Panc1 (cell line): ENCODE results near the gene PAOX. TPM values are rescaled to one million over a fixed set of nuclear protein-coding genes. Genes with fewer than 3 reads are reported as not detected.

Source experiments
- ATAC-seq: fragments of 200-7000 bp; cut with Tn5 transposase; 2 replicates; pipeline ENCODE4 v1.9.1; 2020; ENCODE audit warnings: mild to moderate bottlenecking, moderate library complexity
- BruUV-seq: library from RNA; stranded (reverse); fragments of 400-500 nt; replicated peaks from 2 replicates; lab custom pipeline; 2021; lab: Mats Ljungman, UMichigan
- CTCF ChIA-PET: fragments of 300-600 bp; sonication (Branson Sonifier 250); formaldehyde crosslinking; loops from one replicate; lab custom pipeline; 2022; ENCODE audit warnings: antibody characterized with exemption; lab: Charles Lee
- POLR2A ChIA-PET: fragments of 300-600 bp; sonication (Branson Sonifier 250); formaldehyde crosslinking; loops from one replicate; lab custom pipeline; 2022; ENCODE audit warnings: antibody characterized with exemption; lab: Charles Lee
- DNase-seq: peaks from one replicate; pipeline ENCODE4 v3.0.0-alpha.2; 2010; ENCODE audit warnings: low read depth, low spot score
- H3K27ac ChIP-seq: 2 replicates; pipeline ENCODE4 v1.5.1; 2011; ENCODE audit warnings: mild to moderate bottlenecking, low read length, inconsistent platforms
- H3K27me3 ChIP-seq: fragments of 200-500 bp; sonication (Bioruptor generic); 2 replicates; pipeline ENCODE4 v1.6.0; 2014; ENCODE audit warnings: low read length, inconsistent platforms; ENCODE audit not compliant: control insufficient read depth, insufficient read depth
- H3K36me3 ChIP-seq: fragments of 200-500 bp; sonication (Bioruptor generic); 2 replicates; pipeline ENCODE4 v1.5.1; 2014; ENCODE audit warnings: inconsistent platforms, mild to moderate bottlenecking, low read length, moderate library complexity; ENCODE audit not compliant: control insufficient read depth, insufficient read depth
- H3K4me1 ChIP-seq: 2 replicates; pipeline ENCODE4 v1.5.1; 2011; ENCODE audit warnings: inconsistent platforms, mild to moderate bottlenecking, low read length, moderate library complexity; ENCODE audit not compliant: control insufficient read depth, insufficient read depth
- H3K4me3 ChIP-seq, 2 experiments: 2 replicates each; pipeline ENCODE4 v1.5.1; 2011 to 2012; ENCODE audit warnings: low read depth in 2 of 2, low read length in 2 of 2, mild to moderate bottlenecking in 2 of 2, inconsistent platforms in 1 of 2, moderate library complexity in 1 of 2
- H3K9me3 ChIP-seq: fragments of 200-500 bp; sonication (Bioruptor generic); 2 replicates; pipeline ENCODE4 v1.5.1; 2014; ENCODE audit warnings: low read depth, mild to moderate bottlenecking, inconsistent platforms, low read length, moderate library complexity; ENCODE audit not compliant: control insufficient read depth, insufficient read depth
- CTCF ChIP-seq: fragments of 450-650 bp; IDR thresholded peaks from 2 replicates; pipeline ENCODE4 v1.5.1; 2017; ENCODE audit warnings: mild to moderate bottlenecking
- POLR2AphosphoS5 ChIP-seq: IDR thresholded peaks from 2 replicates; pipeline ENCODE4 v1.6.1; 2012; ENCODE audit warnings: mild to moderate bottlenecking, low read depth, low read length, moderate library complexity
- SIN3A ChIP-seq: IDR thresholded peaks from 2 replicates; pipeline ENCODE4 v1.6.1; 2012; ENCODE audit warnings: low read depth, mild to moderate bottlenecking, low read length, moderate library complexity, borderline replicate concordance; ENCODE audit not compliant: insufficient read depth
- TCF7L2 ChIP-seq: IDR thresholded peaks from 2 replicates; pipeline ENCODE4 v1.6.1; 2011; ENCODE audit warnings: mild to moderate bottlenecking, low read depth, low read length, inconsistent platforms
- in situ Hi-C: cut with HindIII; loops from 2 replicates; pipeline ENCODE4 v1.10.0; 2016; ENCODE audit warnings: low sequenced_read_pairs, low pct_unique_long_range_greater_than_20kb
- intact Hi-C: fragments of 100-400 bp; cut with micrococcal nuclease; formaldehyde crosslinking; loops from one replicate; pipeline ENCODE4 v1.10.0; 2022; ENCODE audit not compliant: unreplicated experiment
- total RNA-seq: library from RNA; stranded (reverse); gene quantifications from one replicate; pipeline ENCODE4 v1.2.1, GENCODE V29; 2021; ENCODE audit not compliant: unreplicated experiment
- TF ChIP-seq, protein P1 (sequence below), 2 experiments: IDR thresholded peaks; 2 replicates each; pipeline ENCODE4 v1.6.1; 2011 to 2012; ENCODE audit warnings: low read depth in 2 of 2, control low read depth in 1 of 2, low read length in 1 of 2, mild to moderate bottlenecking in 1 of 2, moderate library complexity in 1 of 2; ENCODE audit not compliant: insufficient read depth in 1 of 2

The PAOX gene
- total RNA-seq, 1 experiment from 2014 or later: 9.3 TPM

DNA sequence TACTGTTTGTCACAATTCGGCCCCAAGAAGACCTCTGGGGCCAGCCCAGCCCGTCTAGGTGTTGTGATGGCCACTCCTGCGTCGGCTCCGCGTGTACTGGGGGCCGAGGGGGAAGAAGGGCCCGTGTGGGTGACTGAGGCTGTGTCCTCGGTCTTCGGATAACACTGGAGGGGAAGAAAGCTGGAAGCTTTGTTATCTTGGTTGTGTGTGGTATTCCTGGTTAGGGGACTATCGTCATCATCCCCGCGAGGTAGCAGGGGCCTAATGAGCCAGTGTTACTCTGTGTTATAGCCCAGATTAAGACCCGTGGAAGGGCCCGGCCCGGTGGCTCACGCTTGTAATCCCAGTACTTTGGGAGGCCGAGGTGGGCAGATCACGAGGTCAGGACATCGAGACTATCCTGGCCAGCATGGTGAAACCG is 15.7 kb downstream of the PAOX start:
- intact Hi-C loops (no loop called here), in situ Hi-C loops (no loop called here)
- Histone ChIP-seq H3K9me3 (no peaks in the 10 kb centered on the region), H3K27ac (peak overlapping the region; percentile 99), H3K4me3 (peak overlapping the region; percentile 88 to 99), H3K36me3 (peaks cover 7% of the 10 kb centered on the region), H3K27me3 (no peaks in the 10 kb centered on the region), H3K4me1 (peaks cover 13% of the 10 kb centered on the region)
- POLR2A ChIA-PET: interaction anchor here (0.7 kb wide), 1 partner anchor 27 kb away, joined by 26 read pairs; no protein-coding TSS in a partner anchor
- DNase-seq (no peak), ATAC-seq (no peak)
- TSS peak; percentile 66 for BruUV-seq
- TF ChIP-seq SIN3A: no peak
- TF ChIP-seq CTCF: no peak
- no peak for TF ChIP-seq TCF7L2
- TF ChIP-seq, protein P1, sequence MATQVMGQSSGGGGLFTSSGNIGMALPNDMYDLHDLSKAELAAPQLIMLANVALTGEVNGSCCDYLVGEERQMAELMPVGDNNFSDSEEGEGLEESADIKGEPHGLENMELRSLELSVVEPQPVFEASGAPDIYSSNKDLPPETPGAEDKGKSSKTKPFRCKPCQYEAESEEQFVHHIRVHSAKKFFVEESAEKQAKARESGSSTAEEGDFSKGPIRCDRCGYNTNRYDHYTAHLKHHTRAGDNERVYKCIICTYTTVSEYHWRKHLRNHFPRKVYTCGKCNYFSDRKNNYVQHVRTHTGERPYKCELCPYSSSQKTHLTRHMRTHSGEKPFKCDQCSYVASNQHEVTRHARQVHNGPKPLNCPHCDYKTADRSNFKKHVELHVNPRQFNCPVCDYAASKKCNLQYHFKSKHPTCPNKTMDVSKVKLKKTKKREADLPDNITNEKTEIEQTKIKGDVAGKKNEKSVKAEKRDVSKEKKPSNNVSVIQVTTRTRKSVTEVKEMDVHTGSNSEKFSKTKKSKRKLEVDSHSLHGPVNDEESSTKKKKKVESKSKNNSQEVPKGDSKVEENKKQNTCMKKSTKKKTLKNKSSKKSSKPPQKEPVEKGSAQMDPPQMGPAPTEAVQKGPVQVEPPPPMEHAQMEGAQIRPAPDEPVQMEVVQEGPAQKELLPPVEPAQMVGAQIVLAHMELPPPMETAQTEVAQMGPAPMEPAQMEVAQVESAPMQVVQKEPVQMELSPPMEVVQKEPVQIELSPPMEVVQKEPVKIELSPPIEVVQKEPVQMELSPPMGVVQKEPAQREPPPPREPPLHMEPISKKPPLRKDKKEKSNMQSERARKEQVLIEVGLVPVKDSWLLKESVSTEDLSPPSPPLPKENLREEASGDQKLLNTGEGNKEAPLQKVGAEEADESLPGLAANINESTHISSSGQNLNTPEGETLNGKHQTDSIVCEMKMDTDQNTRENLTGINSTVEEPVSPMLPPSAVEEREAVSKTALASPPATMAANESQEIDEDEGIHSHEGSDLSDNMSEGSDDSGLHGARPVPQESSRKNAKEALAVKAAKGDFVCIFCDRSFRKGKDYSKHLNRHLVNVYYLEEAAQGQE (IDR thresholded peaks at IDR 0.05; ENCODE audit: insufficient read depth in 1 of 2, low read depth in 2 of 2, low read length in 1 of 2): no peak
- TF ChIP-seq POLR2AphosphoS5: no peak
- CTCF ChIA-PET: interaction anchor here (0.6 to 1.3 kb wide), 2 partner anchors 65 to 1091 kb away, joined by 3 read pairs; no protein-coding TSS in a partner anchor

DNA sequence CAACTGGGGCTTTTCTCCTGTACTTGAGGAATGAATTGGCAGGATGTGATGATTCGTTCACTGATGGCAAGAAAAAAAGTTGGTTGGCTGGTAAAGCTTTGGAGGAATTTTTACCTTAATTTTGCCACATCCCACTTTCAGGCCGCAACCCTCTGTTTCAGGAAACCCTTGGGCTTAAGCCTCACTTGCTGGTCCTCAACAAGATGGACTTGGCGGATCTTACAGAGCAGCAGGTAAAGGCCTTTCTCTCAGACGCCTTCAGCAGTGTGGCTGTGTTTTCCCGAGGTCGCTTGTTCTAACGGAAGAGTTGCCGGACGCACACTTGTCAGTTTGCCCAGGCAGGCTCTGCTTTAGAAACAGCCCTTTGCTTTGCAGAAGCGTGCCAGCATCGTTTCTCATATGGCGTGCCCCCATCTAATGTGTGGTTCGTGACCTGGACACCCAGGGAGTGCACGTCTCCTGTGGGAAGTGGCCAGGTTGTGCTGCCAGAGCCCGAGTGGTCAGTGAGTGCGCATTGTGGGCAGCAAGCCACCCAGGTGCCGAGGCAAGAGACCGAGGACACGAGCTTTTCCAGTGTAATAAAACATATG is 17.1 kb downstream of the PAOX start:
- ChIA-PET CTCF (no interaction called here), POLR2A (no interaction called here)
- H3K27ac ChIP-seq: no peak overlapping the region
- no peak for TF ChIP-seq SIN3A
- TF ChIP-seq TCF7L2: no peak
- TF ChIP-seq POLR2AphosphoS5: no peak
- no peak for TF ChIP-seq CTCF
- TF ChIP-seq, protein P1 (IDR thresholded peaks at IDR 0.05; ENCODE audit: insufficient read depth in 1 of 2, low read depth in 2 of 2, low read length in 1 of 2): no peak
- in situ Hi-C loops: no loop called here
- intact Hi-C loops: no loop called here
- H3K4me3 ChIP-seq: no peak overlapping the region
- no TSS peak for BruUV-seq
- peaks cover 7% of the 10 kb centered on the region for H3K36me3 ChIP-seq
- ATAC-seq: no peak
- H3K27me3 ChIP-seq: no peaks in the 10 kb centered on the region
- no peak for DNase-seq
- H3K9me3 ChIP-seq: no peaks in the 10 kb centered on the region
- H3K4me1 ChIP-seq: peaks cover 13% of the 10 kb centered on the region
